ELR (cell line): ENCODE results near the gene FAM199X.
A peak's percentile ranks its signal among the peaks of the same experiment; 100 is the strongest.

ENCODE experiments used
- DNase-seq: peaks from one replicate; pipeline ENCODE4 v3.0.0-alpha.2; 2015; ENCODE audit warnings: low read depth

Gene FAM199X

DNA sequence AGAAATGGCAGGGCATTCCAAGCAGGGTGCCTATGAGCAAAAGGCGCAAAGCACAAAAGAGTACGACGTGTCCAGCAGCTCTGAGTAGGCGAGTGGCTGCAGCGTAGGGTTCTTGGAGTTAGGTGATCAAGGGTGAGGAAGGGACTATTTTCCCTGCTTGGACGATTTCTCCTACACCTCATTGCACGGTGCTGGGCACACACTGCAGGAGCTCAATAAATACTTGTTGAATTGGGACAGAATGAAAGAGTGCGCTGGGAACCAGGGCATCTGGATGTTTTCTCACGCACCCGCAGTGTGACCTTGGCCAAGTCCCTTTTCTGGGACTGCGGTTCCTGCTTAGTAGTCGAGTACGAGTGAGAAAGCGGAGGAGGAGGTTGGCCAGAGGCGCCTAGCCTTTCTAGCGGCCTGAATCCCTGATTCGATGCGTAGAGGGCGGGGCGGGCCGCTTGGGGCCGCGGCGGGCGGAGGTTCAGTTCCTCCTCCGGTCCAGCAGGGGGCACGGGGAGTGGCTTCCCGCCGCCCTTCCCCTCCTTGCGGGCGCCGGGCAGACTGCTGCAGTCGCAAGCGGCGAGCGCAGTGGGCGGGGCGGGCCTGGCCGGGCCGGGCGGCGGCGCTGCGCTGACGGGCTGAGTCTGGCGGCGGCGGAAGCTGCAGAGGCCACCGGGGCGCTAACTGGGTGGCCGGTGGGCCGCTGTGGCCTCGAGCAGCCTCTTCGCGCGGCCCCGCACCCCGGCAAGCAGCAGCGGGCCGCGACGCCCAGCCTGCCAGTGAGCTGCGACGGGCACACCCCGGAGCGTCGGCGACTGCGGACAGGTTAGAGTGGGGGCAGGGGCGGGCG, at the start of gene FAM199X:
Gene FAM199X (plus strand): TSS at position 560 of the 841 bp plus-strand sequence. CDS start 333 bp downstream, outside the sequence.
- DNase-seq = peak; percentile 89

GRCh38 chrX:104117759-104118158, 48.5 kb upstream of the FAM199X start:
- DNase-seq = no peak

DNA sequence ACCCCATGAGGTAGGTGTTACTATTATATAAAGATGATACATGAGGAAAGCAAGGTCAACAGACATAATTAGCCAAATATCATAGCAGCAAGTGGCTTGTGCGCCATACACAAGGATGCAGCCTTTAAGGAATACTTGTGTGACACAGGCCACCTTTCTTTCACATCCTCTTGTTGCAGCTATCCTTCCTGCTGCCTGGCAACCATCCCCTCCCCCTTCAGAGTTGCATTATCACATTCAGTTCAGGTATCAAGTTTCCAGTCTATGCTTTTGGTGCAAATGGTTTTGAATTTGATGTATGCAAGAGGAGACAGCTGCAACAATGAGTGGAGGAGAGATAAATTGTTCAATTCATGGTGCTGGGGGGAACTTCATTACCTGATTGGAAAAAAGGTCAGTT, 47.5 kb upstream of the FAM199X start:
- no peak for DNase-seq

DNA sequence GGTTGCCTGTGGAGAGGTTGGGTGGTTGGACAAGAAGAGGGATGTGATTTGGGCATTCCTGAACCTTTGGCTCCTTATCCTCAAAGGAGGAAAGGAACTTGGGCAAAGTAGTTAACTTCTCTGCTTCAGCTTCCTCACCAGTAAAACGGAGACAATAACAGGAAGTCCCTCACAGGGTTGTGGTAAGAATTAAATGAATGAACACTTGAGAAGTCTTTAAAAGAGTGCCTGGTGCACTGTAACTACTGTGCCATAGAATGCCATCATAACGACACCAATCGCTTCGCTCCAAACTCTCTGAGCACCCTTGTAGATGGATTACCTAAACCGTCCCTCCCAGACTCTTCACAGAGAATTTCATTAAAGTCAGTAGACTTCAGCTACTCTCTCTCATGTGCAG, 43.4 kb upstream of the FAM199X start:
- no peak for DNase-seq

DNA sequence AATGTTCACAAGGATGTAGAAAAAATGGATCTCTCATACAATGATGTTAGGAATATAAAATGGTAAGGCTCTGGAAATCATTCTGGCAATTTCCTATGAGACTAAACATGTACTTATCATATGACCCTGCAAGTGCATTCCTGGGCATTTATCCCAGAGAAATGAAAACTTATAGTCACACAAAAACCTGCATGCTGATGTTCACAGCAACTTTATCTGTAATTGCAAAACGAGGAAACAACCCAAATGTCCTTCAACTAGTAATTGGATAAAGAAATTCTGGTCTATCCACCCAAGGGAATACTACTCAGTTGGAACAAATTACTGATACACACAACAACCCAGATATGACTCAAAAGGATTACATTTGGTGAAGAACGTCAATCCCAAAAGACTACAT, 39.4 kb upstream of the FAM199X start:
- DNase-seq = no peak

GRCh38 chrX:104130808-104131207, 35.4 kb upstream of the FAM199X start:
- no peak for DNase-seq

DNA sequence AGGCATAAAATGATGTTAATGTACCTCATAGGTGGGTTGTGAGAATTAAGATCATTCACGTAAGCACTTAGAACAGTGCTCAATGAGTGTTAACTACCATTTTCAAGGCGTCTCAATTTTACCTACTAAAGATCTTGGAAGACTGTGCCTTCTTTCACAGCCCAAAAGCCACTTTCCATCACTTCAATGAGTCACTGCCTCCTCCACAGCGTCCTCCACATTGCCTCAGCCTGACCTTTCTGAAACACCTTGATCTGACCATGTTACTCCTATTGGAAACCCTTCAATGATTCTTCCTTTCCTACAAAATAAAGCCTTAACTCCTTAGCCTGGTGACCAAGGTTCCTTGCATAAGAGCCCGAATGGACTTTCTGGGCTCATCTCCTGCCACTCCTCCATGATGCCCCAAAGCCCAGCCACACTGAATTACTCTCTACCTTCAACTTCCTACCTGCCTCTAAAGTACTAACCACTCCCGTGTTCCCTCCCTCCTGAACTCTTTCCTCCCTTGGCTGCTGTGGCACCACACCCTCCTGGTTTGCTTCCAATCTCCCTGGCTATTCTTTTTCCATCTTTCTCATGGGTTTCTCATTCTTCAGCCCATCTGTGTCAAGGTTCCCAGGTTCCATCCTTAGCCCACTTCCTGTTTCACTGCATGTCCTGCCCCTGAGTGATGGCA, 31.5 kb upstream of the FAM199X start:
- DNase-seq = no peak

GRCh38 chrX:104135677-104136076, 30.6 kb upstream of the FAM199X start:
- DNase-seq = no peak

- peak; percentile 86 for DNase-seq
These were observed 29.8 kb upstream of the FAM199X start for GRCh38 chrX:104136241-104137019.

DNA sequence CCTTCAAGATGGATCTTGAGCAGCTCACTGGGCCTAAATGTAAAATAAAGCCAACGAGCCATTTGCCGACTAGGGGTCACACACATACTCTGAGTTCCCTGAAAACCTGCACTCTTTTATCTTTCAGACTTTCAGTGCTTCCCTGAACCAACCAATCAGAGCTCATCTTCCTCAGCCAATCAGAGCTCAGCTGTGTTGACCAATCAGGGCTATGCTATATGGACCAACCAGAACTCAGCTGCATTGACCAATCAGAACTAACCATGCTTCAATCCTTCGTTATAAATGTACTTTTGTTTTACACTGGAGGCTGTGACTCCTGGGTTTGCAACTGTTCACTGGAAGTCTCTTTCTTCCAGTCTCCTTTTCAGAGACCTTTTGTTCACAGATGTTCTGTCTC, 28.8 kb upstream of the FAM199X start:
- DNase-seq = peak; percentile 21

DNA sequence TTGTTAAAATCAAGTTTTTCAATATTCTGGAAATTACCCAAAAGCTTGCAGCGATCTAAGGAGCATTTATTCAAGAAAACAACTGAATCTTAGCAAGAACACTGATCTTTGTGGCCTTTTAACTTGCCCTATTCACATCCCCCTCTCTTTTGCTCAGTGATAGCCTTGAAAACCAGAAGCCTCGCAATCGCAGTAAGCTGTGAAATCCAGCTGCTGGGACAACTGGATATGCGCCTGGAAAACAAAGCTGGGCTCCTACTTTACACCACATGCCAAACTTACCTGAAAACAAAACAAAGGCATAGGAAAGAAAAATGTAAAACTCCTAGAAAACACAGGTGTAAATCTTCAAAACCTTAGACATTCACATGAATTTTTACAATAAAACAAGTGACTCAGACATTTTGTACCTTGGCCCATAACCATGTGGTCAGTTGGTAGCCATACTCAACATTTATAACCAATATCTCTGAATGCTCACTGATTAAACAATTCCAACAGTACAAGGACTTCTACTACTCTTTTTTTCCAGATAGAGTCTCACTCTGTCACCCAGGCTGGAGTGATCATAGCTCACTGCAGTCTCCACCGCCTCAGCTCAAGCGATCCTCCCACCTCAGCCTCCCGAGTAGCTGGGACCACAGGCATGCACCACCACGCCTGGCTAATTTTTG, 25.0 kb upstream of the FAM199X start:
- DNase-seq = no peak

DNA sequence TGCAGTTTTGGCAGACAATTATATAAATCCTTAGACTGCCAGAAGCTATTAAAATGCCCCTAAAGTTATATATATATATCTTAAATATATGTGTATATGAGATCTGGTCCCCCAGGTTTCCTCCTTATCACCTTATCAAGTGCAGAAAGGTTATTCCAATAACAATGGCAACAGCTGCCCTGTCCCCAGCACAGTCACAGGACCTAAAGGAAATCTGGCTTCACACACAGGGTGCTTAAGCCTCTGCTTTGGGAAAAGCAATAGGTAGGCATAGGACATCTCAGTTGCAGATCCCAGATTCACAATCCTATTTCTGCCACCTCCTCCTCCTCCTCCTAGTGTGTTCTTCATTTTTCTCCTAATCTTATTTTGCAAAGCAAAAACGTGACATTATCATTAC, 15.2 kb upstream of the FAM199X start:
- no peak for DNase-seq

- DNase-seq = peak; percentile 82
These were observed 9.4 kb upstream of the FAM199X start, which contains the start of gene SLC25A53 for GRCh38 chrX:104156630-104157529. SLC25A53 (minus strand) TSS chrX:104157009; CDS start chrX:104105257, 51,752 bp downstream.

GRCh38 chrX:104166735-104167436, 633 bp downstream of the FAM199X start:
- DNase-seq = peak; percentile 4

DNA sequence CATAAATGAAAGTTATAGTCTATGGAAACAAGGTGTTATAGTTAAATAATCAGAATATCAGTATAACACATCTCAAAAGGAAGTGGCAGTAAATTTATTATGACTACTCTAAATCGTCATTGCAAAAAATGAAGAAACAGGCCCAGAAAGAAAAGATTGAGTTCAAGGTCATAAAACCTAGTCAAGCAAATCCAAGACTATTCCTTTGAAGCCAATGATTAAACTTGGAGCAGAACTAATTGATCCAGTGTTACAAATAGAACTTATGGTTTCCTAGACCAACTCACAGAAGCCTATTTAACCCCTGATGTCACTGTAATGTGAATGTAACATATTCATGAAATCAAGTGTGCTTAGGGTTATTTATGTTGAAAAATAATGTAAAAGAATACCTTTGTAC, 1.9 kb downstream of the FAM199X start:
- DNase-seq = no peak

DNA sequence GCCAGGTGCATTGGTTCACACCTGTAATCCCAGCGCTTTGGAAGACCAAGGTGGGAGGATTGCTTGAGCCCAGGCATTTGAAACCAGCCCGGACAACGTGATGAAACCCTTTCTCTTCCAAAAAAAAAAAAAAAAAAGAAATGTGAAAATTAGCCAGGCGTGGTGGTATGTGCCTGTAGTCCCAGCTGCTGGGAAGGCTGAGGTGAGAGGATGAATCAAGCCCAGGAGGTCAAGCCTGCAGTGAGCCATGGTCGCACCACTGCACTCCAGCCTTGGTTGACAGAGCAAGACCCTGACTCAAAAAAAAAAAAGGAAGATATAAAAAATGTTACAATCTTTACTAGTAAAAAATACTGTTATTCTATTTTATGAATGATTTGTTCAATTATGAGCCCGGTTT, 5.9 kb downstream of the FAM199X start:
- DNase-seq = no peak

- DNase-seq = no peak
These were observed 6.5 kb downstream of the FAM199X start for GRCh38 chrX:104172788-104173187.

DNA sequence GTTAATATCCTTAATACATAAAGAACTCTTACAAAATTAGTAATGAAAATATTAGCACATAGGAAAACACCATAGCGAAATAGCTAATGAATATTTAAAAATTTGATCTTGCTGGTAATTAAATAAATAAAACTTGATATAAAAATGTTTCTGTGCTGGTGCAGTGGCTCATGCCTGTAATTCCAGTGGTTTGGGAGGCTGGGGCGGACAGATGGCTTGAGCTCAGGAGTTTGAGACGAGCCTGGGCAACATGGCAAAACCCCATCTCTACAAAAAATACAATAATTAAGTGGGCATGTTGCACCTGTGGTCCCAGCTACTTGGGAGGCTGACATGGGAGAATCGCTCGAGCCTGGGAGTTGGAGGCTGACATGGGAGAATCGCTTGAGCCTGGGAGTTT, 7.6 kb downstream of the FAM199X start:
- DNase-seq = no peak

DNA sequence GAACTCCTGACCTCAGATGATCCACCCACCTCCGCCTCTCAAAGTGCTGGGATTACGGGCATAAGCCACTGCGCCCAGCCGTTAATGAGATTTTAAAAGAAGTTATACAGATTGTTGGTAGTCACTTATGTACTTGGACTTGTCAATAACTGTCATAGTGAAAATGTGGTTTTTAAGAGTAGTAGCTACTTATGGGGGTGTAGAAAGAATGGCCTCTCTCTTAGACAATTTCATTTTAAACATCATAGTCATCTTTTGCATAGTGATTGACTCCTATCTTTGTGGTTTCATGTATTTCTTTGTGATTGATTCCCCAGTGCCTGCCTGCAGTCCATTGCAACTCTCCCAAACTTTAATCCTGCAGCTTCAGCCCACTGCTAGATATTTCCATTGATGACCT, 17.4 kb downstream of the FAM199X start:
- DNase-seq = no peak

DNA sequence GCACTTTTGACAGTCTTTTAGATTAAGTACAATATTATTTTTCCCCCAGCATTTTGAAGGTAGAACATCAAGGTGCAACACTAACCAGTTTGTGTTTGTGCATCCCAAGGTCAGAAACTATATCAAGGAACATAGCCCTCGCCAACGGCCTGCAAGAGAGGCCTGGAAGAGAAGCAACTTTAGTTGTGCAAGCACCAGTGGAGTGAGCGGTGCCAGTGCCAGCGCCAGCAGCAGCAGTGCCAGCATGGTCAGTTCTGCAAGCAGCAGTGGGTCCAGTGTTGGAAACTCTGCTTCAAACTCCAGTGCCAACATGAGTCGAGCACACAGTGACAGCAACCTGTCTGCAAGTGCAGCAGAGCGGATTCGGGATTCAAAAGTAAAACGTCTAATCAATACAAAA, 21.7 kb downstream of the FAM199X start:
- DNase-seq = no peak
